HG02885 (cell line): Measurements from ENCODE around the gene PRG2.
"Not testable (repeated sequence)": the region's sequence is repeated elsewhere in the genome, so short reads cannot be mapped to it uniquely, and the experiment has no call there.

ENCODE experiments used
- ATAC-seq: cut with Tn5 transposase; IDR thresholded peaks from one replicate; pipeline ENCODE4 v1.9.1; 2021; ENCODE audit warnings: mild to moderate bottlenecking; ENCODE audit not compliant: unreplicated experiment, poor library complexity

The PRG2 gene

DNA sequence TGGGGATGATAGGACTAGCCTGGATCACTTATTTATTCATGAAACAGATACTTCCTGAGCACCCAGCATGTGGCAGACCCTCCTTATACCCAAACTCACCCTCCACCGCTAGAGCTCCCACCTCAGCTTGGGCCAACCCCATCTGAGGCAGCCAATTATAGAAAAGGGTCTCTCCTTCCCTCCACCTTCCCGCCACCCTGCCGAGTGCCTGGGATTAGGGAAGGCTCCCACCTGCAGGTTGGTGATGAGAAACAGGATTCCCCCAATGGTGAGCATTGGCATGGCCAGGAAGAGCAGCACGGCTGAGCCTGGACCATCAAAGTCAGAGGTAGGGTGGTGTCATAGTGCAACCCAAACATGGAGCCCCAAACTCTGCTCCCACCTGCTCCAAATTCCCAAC is 30.6 kb upstream of the PRG2 start:
- no peak for ATAC-seq

DNA sequence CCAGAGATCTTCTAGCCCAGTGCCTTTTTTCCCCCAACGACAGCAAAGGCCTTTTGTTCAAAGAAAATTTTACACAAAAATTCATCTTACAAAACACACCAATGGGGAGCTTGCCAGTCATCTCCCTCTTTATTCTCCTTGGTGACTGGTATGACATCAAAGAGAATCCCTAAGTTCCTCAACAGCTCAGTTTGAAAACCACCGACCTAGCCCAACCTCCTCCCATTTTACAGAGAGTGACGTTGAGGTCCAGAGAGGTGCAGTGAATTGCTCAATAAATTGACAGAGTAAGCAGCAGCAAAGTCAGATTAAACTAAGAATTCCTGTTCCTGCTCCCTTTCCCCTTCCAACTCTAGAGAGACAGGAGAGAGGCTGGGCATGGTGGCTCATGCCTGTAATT is 28.7 kb upstream of the PRG2 start:
- no peak for ATAC-seq

DNA sequence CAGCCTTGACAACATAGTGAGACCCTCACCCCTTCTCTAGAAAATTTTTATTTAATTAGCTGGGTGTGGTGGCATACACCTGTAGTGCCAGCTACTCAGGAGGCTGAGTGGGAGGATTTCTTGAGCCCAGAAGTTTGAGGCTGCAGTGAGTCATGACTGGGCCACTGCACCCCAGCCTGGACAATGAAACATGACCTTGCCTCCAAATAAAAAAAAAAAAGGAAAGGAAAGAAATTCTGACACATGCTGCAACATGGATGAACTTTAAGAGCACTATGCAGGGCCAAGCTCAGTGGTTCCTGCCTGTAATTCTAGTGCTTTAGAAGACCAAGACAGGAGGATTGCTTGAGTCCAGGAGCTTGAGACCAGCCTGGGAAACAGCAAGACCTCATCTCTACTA is 27.7 kb upstream of the PRG2 start:
- no peak for ATAC-seq

DNA sequence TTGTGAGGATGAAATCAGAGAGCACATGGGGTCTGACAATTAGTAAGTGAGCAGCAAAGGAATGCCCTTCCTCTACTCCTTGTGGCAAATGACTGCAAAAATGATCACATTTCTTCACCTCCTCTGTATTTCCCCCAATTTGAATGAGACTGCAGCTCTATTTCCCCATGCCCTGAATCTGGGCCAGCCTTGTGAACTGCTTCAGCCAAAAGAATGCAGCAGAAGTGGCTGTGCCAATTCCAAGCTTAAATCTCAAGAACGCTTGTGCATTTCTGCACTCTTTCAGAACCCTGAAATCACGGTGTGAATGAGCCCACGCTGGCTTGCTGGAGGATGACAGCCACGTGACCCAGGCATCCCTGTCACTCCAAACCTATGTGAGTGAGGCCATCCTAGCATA is 26.6 kb upstream of the PRG2 start:
- ATAC-seq: no peak

DNA sequence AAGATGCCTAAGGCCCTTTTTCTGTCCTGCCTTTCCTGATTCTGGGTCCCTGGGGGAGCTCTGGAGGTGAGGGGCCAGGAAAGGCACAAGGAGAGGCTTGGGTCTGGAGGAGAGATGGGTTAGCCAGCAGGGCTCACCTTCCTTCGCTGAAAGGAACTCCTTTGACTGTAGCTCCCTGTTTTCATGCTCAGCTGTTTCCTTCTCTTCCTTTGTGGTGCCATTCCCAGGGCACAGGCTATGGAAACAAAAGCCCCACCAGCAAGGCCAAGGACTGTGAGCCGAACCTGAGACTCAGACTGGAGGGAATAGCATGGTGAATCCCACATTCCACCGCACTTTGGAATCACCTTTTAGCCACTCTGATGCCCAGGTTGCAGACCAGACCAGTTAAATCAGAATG is 26.0 kb upstream of the PRG2 start:
- no peak for ATAC-seq

DNA sequence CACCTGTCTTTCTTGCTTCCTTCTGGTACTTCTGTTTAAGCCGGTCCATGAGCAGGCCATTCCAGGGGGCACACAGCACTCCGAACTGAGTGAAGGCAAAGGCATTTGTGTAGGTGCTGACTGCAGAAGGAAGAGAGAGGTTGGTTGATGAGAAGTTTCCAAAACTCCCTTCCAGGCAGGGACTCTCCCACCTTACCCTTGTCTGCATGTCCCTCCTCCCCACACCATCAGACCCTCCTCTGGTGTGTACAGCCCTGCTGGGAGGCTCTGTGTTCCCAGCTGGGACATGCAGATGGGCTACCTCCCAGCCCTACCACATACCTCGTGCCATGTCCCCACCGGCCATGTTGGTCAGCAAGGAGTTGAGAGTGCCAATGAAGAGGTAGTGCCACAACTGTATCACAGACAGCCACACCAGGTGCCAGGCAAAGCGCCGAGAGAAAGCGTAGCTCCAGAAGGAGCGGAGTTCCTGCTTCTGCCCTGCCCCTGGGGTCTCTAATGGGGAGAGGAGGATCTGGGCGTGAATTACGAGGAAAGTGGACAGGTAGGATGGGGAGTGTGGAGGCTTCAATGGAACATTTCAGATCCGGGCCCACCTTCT is 24.3 kb upstream of the PRG2 start:
- no peak for ATAC-seq

GRCh38 chr11:57413681-57414080 is 23.2 kb upstream of the PRG2 start:
- ATAC-seq: no peak

DNA sequence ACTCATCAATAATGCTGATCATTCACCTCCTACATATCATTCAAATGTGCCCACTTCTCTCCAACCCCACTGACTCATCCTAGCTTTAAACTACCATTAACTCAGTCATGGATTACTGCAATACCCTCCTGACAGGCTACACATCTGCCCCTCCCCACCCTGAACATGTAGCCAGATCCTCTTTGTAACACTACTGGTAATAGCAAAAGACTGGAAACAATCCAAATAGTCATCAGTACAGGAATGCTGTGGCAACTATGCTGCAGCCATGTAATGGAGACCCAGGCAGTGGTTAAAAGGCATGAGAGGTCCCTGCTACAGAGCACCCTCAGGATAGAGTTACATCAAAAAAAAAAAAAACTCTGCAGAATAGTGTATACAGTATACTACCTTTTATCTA is 19.8 kb upstream of the PRG2 start:
- ATAC-seq: no peak

- ATAC-seq: no peak
These were observed 19.1 kb upstream of the PRG2 start for GRCh38 chr11:57409321-57410100.

DNA sequence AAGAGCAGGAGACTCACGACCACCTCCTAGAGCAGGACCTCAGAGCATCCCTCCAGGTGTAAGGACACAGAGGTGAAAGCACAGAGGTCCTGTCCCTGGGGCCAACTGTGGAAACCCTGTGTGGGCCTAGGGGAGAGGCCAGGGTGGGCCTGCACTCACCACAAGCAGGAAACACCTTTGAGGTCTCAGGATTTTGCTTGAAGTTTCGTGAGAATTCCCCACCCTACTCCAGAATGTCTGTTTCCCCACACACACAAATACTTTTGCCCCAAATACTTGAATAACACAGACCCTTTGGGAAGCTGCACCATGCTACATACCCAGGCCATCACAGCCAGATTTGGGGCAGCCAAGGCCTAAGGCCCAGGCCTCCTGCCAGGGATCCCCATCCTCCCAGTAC is 18.3 kb upstream of the PRG2 start:
- no peak for ATAC-seq

DNA sequence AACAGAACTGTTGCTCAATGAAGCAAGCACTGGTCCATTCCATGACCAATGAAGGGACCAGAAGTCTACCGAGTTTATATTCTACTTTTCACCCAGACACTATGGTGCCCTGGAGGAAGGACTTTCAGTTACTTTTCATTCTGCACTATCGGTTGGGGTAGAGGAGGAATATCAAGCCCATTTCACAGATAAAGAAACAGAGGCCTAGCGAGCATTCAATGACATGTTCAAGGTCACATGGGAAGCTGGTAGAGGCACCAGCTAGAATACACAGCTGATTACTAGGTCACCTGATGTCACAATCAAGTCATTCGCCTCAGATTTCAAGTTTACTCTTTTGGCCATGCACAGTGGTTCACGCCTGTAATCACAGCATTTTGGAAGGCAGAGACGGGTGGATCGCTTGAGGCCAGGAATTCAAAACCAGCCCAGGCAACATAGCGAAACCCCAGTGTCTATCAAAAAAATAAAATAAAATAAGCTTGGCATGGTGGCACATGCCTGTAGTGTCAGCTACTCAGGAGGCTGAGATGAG is 17.6 kb upstream of the PRG2 start:
- ATAC-seq: no peak

DNA sequence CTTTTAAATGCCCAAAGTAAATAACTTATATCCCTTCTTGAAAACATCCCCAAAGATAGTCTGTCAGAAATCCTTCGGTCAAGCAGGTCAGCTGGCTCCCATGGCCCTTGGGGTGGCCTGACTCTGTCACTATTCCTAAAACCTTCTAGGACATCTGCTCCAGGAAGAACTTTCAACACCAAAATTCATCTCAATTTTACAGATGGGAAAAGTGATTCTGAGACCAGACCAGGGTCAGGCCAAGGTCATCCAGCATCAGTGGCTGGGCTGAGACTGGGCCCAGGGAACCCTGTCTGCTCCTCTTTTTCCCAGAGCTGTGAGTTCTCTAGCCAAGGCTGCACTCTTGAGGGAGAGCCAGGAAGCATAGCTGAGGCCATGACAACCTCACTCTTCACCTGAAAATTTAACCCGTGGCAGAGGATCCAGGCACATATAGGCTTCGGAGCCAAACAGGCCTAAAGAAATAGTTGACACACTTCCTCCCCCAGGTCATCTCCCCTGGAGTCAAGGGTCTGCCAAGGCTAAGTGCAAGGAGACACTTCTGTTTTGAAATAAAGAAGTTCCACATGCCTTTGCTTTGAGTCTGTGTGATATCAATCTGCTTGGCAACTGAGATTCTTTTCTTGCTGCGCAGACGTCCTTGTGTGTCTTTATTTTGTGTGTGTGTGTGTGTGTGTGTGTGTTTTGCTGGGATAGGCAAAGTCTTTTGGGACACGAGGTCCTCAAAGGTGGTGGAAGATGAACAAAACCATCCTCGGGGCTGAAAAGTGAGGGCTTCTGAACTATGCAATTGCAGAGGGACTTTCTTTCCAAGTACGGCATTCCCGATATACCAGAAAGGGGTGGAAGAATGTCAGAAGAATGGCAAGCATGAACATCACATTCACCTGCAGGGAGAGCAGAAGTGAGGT is 16.8 kb upstream of the PRG2 start:
- ATAC-seq: no peak

DNA sequence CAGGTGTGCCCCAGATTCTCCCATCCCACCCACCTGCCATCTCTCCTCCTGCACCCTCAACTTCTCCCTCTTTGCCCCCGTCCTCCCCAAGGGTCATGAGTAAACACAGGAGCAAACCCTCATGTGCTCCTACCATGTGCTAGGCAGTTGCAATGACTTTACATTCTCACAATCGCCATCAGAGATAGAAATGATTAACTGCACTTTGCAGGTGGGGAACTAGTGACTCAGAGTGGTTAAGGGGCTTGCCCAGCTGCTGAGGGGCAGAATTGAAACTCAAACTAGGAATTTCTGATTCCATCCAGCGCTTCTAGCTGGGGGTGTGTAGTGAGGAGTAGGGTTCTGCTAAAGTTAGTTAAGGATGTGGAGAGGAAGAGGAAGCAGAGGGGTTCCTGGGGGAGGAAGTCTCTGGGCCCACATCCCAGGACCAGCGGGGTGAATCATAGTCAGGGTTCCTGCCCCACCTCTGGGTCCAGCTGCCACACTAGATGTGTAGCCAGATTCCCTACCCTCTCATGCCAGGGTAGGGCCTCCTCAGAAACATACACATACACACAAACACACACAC is 16.0 kb upstream of the PRG2 start:
- ATAC-seq: peak; percentile 71

GRCh38 chr11:57405271-57405860 is 14.9 kb upstream of the PRG2 start:
- no peak for ATAC-seq

DNA sequence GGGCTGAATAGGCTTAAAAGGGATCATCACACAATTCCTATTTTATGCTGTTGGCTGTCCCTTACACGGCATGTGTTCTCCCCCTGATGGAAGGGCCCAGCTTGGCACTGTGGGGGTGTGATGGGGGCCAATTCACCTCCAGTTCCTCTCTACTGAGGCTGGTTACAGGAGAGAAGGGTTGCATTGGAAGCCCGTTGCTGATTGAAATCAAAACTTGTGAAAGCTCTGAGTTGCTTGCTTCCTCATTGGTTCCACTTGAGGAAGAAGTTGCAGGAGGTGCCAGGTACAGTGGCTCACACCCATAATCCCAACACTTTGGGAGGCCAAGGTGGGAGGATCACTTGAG is 13.3 kb upstream of the PRG2 start:
- peak; percentile 41 for ATAC-seq

DNA sequence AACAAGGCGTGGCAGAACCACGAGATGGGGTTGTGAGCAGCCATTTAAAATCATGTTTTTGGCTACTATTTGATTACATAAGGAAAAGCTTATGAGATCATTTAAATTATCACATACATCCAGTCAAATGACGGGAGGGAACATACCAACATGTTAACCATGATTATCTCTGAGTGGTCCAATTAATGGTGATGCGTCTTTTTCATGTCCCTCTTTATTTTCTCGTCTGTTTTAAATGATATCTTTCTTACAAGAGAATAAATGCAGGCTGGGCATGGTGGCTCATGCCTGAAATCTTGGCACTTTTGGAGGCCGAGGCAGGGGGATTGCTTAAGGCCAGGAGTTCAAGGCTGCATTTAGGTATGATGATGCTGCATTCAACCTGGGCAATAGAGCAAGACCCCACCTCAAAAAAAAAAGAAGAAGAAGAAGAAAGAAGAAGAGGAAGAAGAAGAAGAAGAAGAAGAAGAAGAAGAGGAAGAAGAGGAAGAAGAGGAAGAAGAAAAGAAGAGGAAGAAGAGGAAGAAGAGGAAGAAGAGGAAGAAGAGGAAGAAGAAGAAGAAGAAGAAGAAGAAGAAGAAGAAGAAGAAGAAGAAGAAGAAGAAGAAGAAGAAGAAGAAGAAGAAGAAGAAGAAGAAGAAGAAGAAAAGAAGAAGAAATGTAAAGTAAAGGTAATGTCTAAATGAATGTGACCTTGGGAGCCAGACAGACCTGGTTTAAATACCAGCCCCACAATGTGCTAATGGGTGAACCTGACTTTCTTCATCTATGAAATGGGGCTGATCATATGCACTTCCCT is 12.8 kb upstream of the PRG2 start:
- ATAC-seq: not testable (repeated sequence)

DNA sequence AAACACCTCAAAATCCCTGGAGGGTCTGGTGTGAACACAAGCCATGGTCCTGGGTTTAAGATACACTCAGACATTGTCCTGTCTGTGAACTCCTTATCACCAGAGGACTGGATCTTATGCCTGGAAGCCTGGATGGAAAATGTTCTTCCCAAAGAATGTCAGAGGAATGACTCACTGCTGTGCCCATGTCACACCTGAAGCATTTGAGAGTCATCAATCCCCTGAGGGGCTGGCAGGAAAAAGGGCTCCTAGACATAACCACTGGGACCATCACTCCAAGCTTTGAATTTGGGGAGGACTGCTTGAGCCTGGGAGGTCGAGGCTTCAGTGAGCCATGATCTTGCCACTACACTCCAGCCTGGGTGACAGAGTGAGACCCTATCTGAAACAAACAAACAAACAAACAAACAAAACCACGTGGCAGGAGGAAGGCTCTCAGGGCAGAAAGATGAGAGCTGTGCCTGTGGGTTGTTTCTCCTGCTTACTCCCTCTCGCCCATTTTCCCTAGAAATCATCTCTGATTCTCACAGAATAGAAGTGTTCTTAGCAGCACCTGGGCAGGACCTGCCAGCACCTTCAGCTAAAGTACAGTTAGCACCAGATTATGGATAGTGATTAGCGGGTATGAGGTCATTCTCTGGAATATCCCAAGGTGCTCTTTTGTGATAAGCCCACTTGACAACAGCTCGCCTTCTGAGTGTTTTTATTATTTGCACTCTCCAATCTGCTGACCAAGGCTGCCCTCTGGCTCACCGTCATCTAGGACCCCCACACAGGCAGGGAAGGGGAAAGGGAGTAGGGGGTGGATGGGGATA is 11.9 kb upstream of the PRG2 start:
- ATAC-seq: no peak

- ATAC-seq: no peak
These were observed 9.6 kb upstream of the PRG2 start for GRCh38 chr11:57399972-57400578.
